ENCODE results near the gene HFE.
"Not testable (repeated sequence)": the region's sequence is repeated elsewhere in the genome, so short reads cannot be mapped to it uniquely, and the experiment has no call there.

Gene HFE

GRCh38 chr6:26087284-26088115, at the start of gene HFE:
Gene HFE, plus strand, starts transcription at chr6:26087429. Its CDS starts 12 bp downstream, at chr6:26087441.
- peak; percentile 13 for DNase-seq

- no peak for DNase-seq
Observed at GRCh38 chr6:26041946-26042345, 45.3 kb upstream of the HFE start.

- peak; percentile 75 for DNase-seq
Observed at GRCh38 chr6:26043384-26044139, 43.7 kb upstream of the HFE start.

GRCh38 chr6:26044140-26045064, 42.8 kb upstream of the HFE start:
- peak; percentile 39 for DNase-seq

- DNase-seq, result peak; percentile 82
Observed at GRCh38 chr6:26045065-26045927, 41.9 kb upstream of the HFE start.

- no peak for DNase-seq
Observed at GRCh38 chr6:26045928-26046368, 41.3 kb upstream of the HFE start.

- DNase-seq, result not testable (repeated sequence)
Observed at GRCh38 chr6:26047329-26047728, 39.9 kb upstream of the HFE start.

GRCh38 chr6:26048590-26048989, 38.6 kb upstream of the HFE start:
- no peak for DNase-seq

- no peak for DNase-seq
Observed at GRCh38 chr6:26051665-26052310, 35.4 kb upstream of the HFE start.

GRCh38 chr6:26052762-26053250, 34.4 kb upstream of the HFE start:
- not testable (repeated sequence) for DNase-seq

GRCh38 chr6:26053992-26054780, 33.0 kb upstream of the HFE start:
- DNase-seq, result no peak

GRCh38 chr6:26054781-26055718, 32.2 kb upstream of the HFE start:
- peak; percentile 90 for DNase-seq

- peak; percentile 92 for DNase-seq
Observed at GRCh38 chr6:26055719-26056582, 31.3 kb upstream of the HFE start.

- no peak for DNase-seq
Observed at GRCh38 chr6:26056583-26057350, 30.5 kb upstream of the HFE start.

GRCh38 chr6:26057899-26058298, 29.3 kb upstream of the HFE start:
- no peak for DNase-seq

- DNase-seq, result not testable (repeated sequence)
Observed at GRCh38 chr6:26058477-26059033, 28.7 kb upstream of the HFE start.

GRCh38 chr6:26059941-26060340, 27.3 kb upstream of the HFE start:
- no peak for DNase-seq

Data from CD4-positive, alpha-beta T cell treated with Interferon gamma for 1 hour (primary cell).